ENCODE measurements around the gene ZNF286A.
"Not testable (repeated sequence)": the region's sequence is repeated elsewhere in the genome, so short reads cannot be mapped to it uniquely, and the experiment has no call there.

The ZNF286A gene

GRCh38 chr17:15699413-15699924, at the start of gene ZNF286A:
Gene ZNF286A (plus strand): TSS chr17:15699752. CDS start chr17:15700330, 578 bp downstream.
- peak; percentile 24 for FAIRE-seq

- no peak for FAIRE-seq
These were observed 49.6 kb upstream of the ZNF286A start for GRCh38 chr17:15649861-15650421.

- FAIRE-seq, result no peak
These were observed 48.6 kb upstream of the ZNF286A start for GRCh38 chr17:15650741-15651582.

GRCh38 chr17:15651583-15652110, 47.9 kb upstream of the ZNF286A start:
- FAIRE-seq, result no peak

- no peak for FAIRE-seq
These were observed 46.6 kb upstream of the ZNF286A start for GRCh38 chr17:15652960-15653359.

GRCh38 chr17:15654401-15654800, 45.2 kb upstream of the ZNF286A start:
- FAIRE-seq, result not testable (repeated sequence)

GRCh38 chr17:15654886-15655561, 44.5 kb upstream of the ZNF286A start:
- no peak for FAIRE-seq

- no peak for FAIRE-seq
These were observed 41.7 kb upstream of the ZNF286A start for GRCh38 chr17:15657868-15658267.

GRCh38 chr17:15658296-15658695, 41.3 kb upstream of the ZNF286A start:
- no peak for FAIRE-seq

GRCh38 chr17:15659236-15659635, 40.3 kb upstream of the ZNF286A start:
- no peak for FAIRE-seq

GRCh38 chr17:15659663-15660062, 39.9 kb upstream of the ZNF286A start:
- FAIRE-seq, result no peak

GRCh38 chr17:15660077-15660476, 39.5 kb upstream of the ZNF286A start:
- FAIRE-seq, result no peak

- no peak for FAIRE-seq
These were observed 36.9 kb upstream of the ZNF286A start for GRCh38 chr17:15662681-15663080.

- no peak for FAIRE-seq
These were observed 36.4 kb upstream of the ZNF286A start for GRCh38 chr17:15663176-15663575.

GRCh38 chr17:15663691-15664090, 35.9 kb upstream of the ZNF286A start:
- FAIRE-seq, result no peak

- peak; percentile 75 for FAIRE-seq
These were observed 30.0 kb upstream of the ZNF286A start for GRCh38 chr17:15669526-15669925.

GRCh38 chr17:15674640-15675039, 24.9 kb upstream of the ZNF286A start:
- not testable (repeated sequence) for FAIRE-seq

GRCh38 chr17:15675991-15676390, 23.6 kb upstream of the ZNF286A start:
- FAIRE-seq, result not testable (repeated sequence)

GRCh38 chr17:15683135-15683534, 16.4 kb upstream of the ZNF286A start:
- not testable (repeated sequence) for FAIRE-seq

GRCh38 chr17:15683824-15684478, 15.6 kb upstream of the ZNF286A start, which contains the start of gene TRIM16:
Gene TRIM16 (minus strand): TSS chr17:15684311. CDS start chr17:15651609, 32,702 bp downstream.
- not testable (repeated sequence) for FAIRE-seq

- FAIRE-seq, result not testable (repeated sequence)
These were observed 12.1 kb upstream of the ZNF286A start for GRCh38 chr17:15687494-15687893.

- FAIRE-seq, result peak; percentile 76
These were observed 585 bp upstream of the ZNF286A start for GRCh38 chr17:15698967-15699366.

GRCh38 chr17:15699937-15700336, 385 bp downstream of the ZNF286A start:
- not testable (repeated sequence) for FAIRE-seq
